ENCODE measurements around the gene OR2T3.
A peak's percentile ranks its signal among the peaks of the same experiment; 100 is the strongest.
"Not testable (repeated sequence)": the region's sequence is repeated elsewhere in the genome, so short reads cannot be mapped to it uniquely, and the experiment has no call there.

OR2T3 gene

DNA sequence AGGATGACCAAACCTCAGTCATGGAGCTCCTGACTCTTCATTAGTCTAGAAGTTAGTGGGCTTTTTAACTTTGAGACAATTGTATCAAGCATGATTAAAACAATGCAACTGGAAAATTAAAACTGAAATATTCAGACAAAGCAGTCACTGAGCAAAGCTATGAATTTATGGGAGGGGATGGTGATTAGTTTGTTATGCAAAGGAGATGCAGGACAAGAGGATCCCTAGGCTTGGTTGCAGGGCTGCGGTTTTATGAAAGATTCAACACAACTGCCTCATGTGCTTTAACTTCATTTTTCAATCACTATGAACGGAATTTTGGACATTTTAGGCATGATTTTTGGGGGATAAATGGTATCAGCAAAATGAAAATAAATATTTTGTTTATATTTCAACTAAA, 1.0 kb upstream of the OR2T3 start:
- DNase-seq = not testable (repeated sequence)

GRCh38 chr1:248475660-248476059, 2.5 kb downstream of the OR2T3 start:
- DNase-seq = not testable (repeated sequence)

DNA sequence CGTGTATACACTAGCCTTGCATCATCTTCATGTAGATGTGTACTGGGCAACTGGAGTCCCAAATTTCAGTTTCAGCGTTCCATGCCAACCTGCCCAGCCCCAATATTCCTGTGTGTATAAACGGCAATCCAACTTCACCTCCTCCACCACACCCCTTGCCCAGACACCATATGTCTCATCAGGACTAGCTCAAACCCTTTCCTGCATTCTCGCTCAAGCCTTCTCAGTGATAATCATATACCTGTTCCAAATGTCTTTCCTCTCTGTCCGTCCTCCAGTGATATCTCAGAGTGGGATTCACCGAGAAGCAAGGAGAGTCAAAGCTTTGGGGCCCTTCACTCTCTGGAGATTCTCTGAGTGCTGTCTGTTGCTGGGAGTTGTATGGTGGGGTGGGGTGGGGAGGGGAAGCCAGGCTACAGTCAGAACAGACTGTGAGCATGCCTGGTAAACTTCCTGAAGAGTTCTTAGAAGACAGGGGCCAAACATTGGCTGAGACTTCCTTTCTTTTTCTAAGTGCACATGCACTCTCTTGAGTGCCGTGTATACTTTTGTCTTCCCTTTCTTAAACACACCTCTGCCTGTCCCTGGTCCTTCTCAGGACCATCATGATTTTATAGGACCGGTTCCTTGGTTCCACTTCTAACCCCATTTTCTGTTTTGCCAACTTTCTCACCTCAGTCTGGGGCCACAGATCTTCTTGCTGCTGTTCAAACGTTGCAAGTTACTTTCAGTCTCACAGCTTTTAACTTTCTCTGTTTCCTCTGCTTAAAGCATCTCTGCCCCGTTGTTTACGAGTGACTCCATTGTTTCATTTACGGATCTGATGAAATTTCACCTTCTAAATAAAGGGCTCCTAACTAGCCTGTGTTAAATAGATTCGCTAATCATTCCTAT, 8.8 kb downstream of the OR2T3 start:
- DNase-seq = not testable (repeated sequence)

DNA sequence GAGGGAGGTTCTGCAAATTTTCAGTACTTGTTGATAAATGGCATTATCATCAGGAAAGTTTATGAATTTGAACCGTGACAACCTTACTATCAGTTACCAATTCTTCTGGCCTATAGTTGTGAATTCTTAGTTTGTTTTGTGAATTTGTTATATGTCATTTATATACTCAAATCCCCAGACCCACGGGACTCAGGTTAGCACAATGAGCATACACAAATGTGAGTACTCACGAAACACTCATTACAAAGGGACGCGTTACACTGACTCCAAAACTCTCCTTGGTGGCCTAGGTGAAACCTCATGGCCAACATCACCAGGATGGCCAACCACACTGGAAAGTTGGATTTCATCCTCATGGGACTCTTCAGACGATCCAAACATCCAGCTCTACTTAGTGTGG, 15.1 kb downstream of the OR2T3 start, which contains the start of gene OR2T5:
OR2T5 (plus strand) TSS at position 301 of the 400 bp plus-strand sequence; CDS start at position 301, 0 bp downstream.
- DNase-seq = not testable (repeated sequence)

- not testable (repeated sequence) for DNase-seq
Observed at GRCh38 chr1:248496661-248497060, 23.5 kb downstream of the OR2T3 start.

DNA sequence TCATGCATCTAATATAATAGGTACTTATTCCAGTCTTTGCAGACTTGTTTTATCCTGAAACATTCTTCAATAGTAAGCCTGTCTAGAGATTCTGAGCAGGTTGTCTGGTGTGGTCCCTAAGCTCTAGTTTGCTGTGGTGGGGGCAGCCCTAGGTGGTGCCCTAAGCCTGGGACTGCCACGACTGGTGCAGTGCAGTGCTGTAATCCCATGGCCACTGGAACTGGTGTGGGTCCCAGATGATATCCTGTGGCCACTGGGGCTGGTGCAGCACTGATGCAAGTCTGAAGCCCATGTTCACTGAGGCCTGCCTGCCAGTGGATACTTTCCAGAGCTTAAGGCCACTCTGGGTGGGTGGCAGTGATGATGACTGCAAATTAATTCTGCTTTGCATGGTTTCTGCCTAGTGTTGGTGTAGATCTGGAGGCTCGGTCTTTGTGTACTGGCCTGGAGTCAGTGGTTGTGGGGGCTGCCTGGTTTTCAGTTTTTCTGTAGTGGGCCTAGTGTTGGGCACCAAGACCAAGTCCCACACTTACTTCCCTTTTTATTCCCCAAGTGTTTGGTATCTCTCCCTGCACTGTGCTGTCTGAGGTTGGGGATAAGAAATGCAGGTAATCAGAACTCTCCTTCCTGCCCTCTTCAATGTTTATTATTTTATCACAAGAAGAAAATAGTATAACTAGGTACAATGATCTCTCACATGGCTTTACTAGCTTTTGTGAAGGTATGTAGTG, 27.3 kb downstream of the OR2T3 start:
- not testable (repeated sequence) for DNase-seq

- not testable (repeated sequence) for DNase-seq
Observed at GRCh38 chr1:248507773-248508172, 34.6 kb downstream of the OR2T3 start, which contains the start of gene OR2G6. OR2G6 (plus strand) TSS chr1:248508073; CDS start chr1:248521647, 13,574 bp downstream.

- DNase-seq = not testable (repeated sequence)
Observed at GRCh38 chr1:248510217-248510616, 37.1 kb downstream of the OR2T3 start.

- DNase-seq = peak; percentile 37
Observed at GRCh38 chr1:248521856-248522255, 48.7 kb downstream of the OR2T3 start.
